GM23338 (cell line): ENCODE data around the gene GDI2.

ENCODE experiments used
- CREB1 ChIP-seq: fragments of 250-450 bp; sonication (Bioruptor Pico); IDR thresholded peaks from 2 replicates; pipeline ENCODE4 v1.5.0; 2020; ENCODE audit warnings: low read depth, mild to moderate bottlenecking, moderate library complexity
- EZH2 ChIP-seq: fragments of 200-600 bp; sonication (generic); IDR thresholded peaks from one replicate; pipeline ENCODE4 v1.8.0; 2017; ENCODE audit warnings: antibody characterized with exemption, mild to moderate bottlenecking, low read depth; ENCODE audit not compliant: unreplicated experiment
- EZH2phosphoT487 ChIP-seq: fragments of 200-600 bp; sonication (generic); IDR thresholded peaks from one replicate; pipeline ENCODE4 v1.8.1; 2018; ENCODE audit warnings: antibody characterized with exemption; ENCODE audit not compliant: unreplicated experiment
- JUNB ChIP-seq: IDR thresholded peaks from one replicate; pipeline ENCODE4 v1.6.1; 2016; ENCODE audit warnings: antibody characterized with exemption; ENCODE audit not compliant: unreplicated experiment
- POLR2AphosphoS5 ChIP-seq: IDR thresholded peaks from 2 replicates; pipeline ENCODE4 v1.6.1; 2016; ENCODE audit warnings: antibody characterized with exemption, low read depth
- STAT1 ChIP-seq: IDR thresholded peaks from one replicate; pipeline ENCODE4 v1.6.1; 2016; ENCODE audit warnings: antibody characterized with exemption; ENCODE audit not compliant: unreplicated experiment
- ZNF114 ChIP-seq: fragments of 250-450 bp; sonication (Bioruptor Pico); IDR thresholded peaks from 2 replicates; pipeline ENCODE4 v1.5.0; 2020; ENCODE audit warnings: mild to moderate bottlenecking, moderate library complexity
- TF ChIP-seq, protein P1 (sequence below), 2 experiments: fragments of 200-600 bp in 1 of 2; sonication (generic) in 1 of 2; conservative IDR thresholded peaks; 2 replicates each; pipeline versions ENCODE4 v1.5.1 to v1.6.1; 2016 to 2017; ENCODE audit warnings: antibody characterized with exemption in 2 of 2, low read depth in 2 of 2, mild to moderate bottlenecking in 2 of 2, moderate library complexity in 1 of 2
- TF ChIP-seq, protein P2 (sequence below): IDR thresholded peaks from one replicate; pipeline ENCODE4 v1.6.1; 2018; ENCODE audit warnings: antibody characterized with exemption; ENCODE audit not compliant: unreplicated experiment
- TF ChIP-seq, protein P3 (sequence below): IDR thresholded peaks from 2 replicates; pipeline ENCODE4 v1.6.1; 2016; ENCODE audit warnings: antibody characterized with exemption

DNA sequence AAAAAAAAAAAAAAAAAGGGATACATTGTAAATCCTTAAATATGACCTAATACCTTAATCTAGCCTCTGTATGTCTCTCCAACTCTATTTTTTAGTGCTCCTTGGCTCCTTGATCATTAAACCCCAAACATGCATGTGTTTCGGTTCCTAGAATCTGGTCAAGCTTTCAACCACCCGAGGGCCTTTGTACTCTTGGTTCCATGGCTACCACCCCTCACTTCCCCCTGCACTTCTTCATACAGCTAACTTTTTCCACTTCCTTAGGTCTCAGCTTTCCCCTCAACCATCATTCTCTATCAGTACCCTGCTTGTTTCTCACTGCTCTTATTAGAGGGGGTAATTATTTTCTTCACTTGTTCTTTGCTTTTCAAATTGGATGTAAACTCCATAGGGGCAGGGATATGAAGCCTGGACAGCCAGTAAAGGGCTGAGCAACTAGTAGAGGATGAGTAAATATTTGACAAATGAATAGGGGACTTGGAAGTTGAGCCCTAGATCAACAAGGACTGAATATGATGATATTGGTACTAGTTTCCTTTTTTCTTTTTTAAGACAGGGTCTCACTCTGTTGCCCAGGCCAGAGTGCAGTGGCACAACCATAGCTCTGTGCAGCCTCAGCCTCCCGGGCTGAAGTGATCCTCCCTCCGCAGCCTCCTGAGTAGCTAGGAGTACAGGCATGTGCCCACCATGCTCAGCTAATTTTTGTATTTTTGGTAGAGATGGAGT is 4.3 kb upstream of the GDI2 start:
- TF ChIP-seq EZH2phosphoT487 (no peak), EZH2 (no peak), CREB1 (CRISPR knock-in tag) (no peak), POLR2AphosphoS5 (no peak), STAT1 (no peak), JUNB (no peak), ZNF114 (CRISPR knock-in tag) (no peak)
- TF ChIP-seq, protein P1, sequence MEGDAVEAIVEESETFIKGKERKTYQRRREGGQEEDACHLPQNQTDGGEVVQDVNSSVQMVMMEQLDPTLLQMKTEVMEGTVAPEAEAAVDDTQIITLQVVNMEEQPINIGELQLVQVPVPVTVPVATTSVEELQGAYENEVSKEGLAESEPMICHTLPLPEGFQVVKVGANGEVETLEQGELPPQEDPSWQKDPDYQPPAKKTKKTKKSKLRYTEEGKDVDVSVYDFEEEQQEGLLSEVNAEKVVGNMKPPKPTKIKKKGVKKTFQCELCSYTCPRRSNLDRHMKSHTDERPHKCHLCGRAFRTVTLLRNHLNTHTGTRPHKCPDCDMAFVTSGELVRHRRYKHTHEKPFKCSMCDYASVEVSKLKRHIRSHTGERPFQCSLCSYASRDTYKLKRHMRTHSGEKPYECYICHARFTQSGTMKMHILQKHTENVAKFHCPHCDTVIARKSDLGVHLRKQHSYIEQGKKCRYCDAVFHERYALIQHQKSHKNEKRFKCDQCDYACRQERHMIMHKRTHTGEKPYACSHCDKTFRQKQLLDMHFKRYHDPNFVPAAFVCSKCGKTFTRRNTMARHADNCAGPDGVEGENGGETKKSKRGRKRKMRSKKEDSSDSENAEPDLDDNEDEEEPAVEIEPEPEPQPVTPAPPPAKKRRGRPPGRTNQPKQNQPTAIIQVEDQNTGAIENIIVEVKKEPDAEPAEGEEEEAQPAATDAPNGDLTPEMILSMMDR (conservative IDR thresholded peaks at IDR 0.05; ENCODE audit: low read depth in 2 of 2) = no peak
- TF ChIP-seq, protein P2, sequence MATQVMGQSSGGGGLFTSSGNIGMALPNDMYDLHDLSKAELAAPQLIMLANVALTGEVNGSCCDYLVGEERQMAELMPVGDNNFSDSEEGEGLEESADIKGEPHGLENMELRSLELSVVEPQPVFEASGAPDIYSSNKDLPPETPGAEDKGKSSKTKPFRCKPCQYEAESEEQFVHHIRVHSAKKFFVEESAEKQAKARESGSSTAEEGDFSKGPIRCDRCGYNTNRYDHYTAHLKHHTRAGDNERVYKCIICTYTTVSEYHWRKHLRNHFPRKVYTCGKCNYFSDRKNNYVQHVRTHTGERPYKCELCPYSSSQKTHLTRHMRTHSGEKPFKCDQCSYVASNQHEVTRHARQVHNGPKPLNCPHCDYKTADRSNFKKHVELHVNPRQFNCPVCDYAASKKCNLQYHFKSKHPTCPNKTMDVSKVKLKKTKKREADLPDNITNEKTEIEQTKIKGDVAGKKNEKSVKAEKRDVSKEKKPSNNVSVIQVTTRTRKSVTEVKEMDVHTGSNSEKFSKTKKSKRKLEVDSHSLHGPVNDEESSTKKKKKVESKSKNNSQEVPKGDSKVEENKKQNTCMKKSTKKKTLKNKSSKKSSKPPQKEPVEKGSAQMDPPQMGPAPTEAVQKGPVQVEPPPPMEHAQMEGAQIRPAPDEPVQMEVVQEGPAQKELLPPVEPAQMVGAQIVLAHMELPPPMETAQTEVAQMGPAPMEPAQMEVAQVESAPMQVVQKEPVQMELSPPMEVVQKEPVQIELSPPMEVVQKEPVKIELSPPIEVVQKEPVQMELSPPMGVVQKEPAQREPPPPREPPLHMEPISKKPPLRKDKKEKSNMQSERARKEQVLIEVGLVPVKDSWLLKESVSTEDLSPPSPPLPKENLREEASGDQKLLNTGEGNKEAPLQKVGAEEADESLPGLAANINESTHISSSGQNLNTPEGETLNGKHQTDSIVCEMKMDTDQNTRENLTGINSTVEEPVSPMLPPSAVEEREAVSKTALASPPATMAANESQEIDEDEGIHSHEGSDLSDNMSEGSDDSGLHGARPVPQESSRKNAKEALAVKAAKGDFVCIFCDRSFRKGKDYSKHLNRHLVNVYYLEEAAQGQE = no peak
- TF ChIP-seq, protein P3, sequence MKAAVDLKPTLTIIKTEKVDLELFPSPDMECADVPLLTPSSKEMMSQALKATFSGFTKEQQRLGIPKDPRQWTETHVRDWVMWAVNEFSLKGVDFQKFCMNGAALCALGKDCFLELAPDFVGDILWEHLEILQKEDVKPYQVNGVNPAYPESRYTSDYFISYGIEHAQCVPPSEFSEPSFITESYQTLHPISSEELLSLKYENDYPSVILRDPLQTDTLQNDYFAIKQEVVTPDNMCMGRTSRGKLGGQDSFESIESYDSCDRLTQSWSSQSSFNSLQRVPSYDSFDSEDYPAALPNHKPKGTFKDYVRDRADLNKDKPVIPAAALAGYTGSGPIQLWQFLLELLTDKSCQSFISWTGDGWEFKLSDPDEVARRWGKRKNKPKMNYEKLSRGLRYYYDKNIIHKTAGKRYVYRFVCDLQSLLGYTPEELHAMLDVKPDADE = no peak
